ENCODE measurements around the gene CHCHD6. TPM values are rescaled to one million over a fixed set of nuclear protein-coding genes. Genes with fewer than 3 reads are reported as not detected.
A peak's percentile ranks its signal among the peaks of the same experiment; 100 is the strongest.

CHCHD6 gene
- total RNA-seq, 4 donors from 2014 or later = 7.5 to 21.9 (median 16.3) TPM

DNA sequence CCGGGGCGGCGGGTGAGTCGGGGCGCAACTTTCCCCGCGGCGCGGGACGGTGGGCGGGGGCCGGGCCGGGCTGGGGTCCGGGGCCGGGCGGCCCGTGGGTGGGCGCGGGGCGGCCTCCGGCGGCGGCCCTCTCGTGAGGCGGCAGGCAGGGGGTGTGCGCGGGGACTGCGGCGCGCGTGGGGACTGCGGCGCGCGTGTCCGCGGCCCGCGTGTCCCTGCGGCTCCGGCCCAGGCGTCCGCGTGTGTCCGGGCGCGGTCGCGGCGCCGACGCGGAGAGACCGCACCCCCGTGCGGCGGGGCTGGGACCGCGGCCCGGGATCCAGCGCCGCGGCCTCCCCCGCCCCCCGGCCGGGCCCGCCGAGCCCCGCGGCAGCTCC is 279.2 kb downstream of the CHCHD6 start:
- H3K27ac ChIP-seq = peak overlapping the region in 3 of 4 donors; percentile 69 to 93 (median 83)
- DNase-seq = no peak
- H3K27me3 ChIP-seq = peaks cover 0 to 13% (median 0%) of the 10 kb centered on the region in 4 donors
- peak overlapping the region; percentile 60 to 95 (median 68) for H3K4me3 ChIP-seq
- H3K9me3 ChIP-seq = no peaks in the 10 kb centered on the region
- intact Hi-C loops (cut with DNase I) = loop anchor here (5.0 to 10.0 kb wide), 3 partner anchors 231 to 472 kb away; no protein-coding TSS in a partner anchor
- TF ChIP-seq POLR2A (IDR thresholded peaks at IDR 0.05) = no peak
- TF ChIP-seq, protein P1, sequence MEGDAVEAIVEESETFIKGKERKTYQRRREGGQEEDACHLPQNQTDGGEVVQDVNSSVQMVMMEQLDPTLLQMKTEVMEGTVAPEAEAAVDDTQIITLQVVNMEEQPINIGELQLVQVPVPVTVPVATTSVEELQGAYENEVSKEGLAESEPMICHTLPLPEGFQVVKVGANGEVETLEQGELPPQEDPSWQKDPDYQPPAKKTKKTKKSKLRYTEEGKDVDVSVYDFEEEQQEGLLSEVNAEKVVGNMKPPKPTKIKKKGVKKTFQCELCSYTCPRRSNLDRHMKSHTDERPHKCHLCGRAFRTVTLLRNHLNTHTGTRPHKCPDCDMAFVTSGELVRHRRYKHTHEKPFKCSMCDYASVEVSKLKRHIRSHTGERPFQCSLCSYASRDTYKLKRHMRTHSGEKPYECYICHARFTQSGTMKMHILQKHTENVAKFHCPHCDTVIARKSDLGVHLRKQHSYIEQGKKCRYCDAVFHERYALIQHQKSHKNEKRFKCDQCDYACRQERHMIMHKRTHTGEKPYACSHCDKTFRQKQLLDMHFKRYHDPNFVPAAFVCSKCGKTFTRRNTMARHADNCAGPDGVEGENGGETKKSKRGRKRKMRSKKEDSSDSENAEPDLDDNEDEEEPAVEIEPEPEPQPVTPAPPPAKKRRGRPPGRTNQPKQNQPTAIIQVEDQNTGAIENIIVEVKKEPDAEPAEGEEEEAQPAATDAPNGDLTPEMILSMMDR (IDR thresholded peaks at IDR 0.05) = no peak
- no peaks in the 10 kb centered on the region for H3K36me3 ChIP-seq
- H3K4me1 ChIP-seq = peaks cover 23 to 56% (median 23%) of the 10 kb centered on the region in 3 donors
- WGBS, 2 donors = no CpG with 5 or more reads among the region's 70 CpGs

DNA sequence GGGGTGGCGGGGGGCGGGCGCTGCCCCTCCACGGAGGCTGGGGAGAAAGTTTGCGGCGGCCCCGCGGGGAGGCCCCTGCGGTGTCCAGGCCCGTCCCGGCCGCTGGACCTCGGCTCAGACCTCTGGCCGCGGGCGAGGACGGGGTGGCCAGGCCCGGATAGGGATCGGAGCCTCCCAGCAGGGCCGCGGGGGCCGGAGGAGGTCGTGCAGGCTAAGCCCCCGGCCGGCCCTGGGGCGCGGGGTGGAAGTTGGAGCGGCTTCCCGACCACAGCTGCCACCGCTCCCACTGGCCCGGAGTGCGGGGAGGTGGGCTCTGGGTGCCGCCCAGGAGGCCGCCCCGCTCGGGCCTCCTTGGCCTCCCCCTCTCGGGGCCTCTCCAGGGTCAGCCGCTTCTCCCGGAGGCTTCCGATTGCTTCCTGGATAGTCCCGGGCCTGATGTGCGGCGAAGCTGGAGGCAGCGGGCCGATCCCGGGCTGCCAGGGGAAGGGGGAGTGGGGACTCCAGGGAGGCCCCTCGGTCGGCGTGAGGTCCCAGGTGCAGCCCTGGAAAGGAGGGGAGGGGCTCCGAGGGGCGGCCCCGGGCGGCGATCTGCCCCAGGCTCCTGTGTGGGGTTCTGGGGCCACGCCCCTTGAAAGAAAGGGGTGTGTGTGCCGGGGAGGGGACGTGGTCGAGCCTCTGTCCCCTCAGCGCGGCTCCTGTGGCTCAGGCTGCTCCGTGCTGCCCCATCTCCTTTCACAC is 279.8 kb downstream of the CHCHD6 start:
- H3K36me3 ChIP-seq = peaks cover 0 to 5% (median 0%) of the 10 kb centered on the region in 3 donors
- TF ChIP-seq POLR2A (IDR thresholded peaks at IDR 0.05) = no peak
- TF ChIP-seq, protein P1 (IDR thresholded peaks at IDR 0.05) = peak in 1 of 6 experiments; percentile 14
- no peaks in the 10 kb centered on the region for H3K9me3 ChIP-seq
- peak overlapping the region; percentile 60 to 95 (median 68) for H3K4me3 ChIP-seq
- H3K27ac ChIP-seq = peak overlapping the region; percentile 62 to 93 (median 76)
- H3K27me3 ChIP-seq = peaks cover 0 to 13% (median 0%) of the 10 kb centered on the region in 4 donors
- WGBS, 2 donors = 10% methylated on average over 8 of the region's 61 CpGs; no CpG with 5 or more reads in 1 of the 2 donors
- DNase-seq = no peak
- peaks cover 23 to 56% (median 23%) of the 10 kb centered on the region in 3 donors for H3K4me1 ChIP-seq
- intact Hi-C loops (cut with DNase I) = loop anchor here (5.0 to 10.0 kb wide), 3 partner anchors 232 to 471 kb away; no protein-coding TSS in a partner anchor

DNA sequence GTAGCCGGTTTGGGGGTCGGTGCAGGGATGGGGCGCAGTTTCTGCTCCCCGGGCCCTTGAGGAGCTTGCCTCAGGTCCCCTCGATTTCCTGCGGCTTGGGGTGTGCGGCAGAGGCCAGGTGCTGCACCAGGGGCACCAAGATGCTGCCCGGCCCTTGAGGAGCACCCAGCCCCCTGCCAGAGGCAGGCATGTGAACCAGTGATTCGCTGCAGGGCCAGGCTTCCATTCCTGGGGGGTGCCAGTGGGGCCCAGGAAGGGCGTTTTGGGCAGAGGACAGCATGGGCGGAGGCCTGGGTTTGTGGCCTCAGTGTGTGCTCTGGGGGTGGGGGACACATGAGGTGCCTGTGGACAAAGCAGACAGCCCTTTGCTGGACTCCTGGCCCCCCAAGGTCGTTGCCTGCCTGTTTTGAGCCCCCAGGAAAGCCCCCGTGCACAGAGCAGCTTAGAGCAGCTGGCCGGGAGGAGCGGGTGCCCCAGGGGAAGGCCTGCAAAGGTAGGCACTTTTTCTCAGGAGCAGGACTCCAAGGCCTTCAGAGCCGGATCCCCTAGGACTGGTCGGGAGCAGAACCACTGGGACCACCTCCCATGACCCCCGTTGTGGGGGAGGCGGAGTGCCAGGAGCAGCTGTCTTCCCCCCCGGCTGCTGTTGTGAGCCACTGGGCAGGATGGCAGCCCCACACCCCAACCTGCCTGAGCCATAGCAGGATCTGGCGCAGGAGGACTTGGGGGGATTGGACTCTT is 280.5 kb downstream of the CHCHD6 start:
- intact Hi-C loops (cut with DNase I) = loop anchor here (5.0 to 10.0 kb wide), 3 partner anchors 232 to 470 kb away; no protein-coding TSS in a partner anchor
- Histone ChIP-seq H3K4me3 (peak overlapping the region; percentile 60 to 95 (median 68)), H3K9me3 (no peaks in the 10 kb centered on the region), H3K27me3 (peaks cover 0 to 6% (median 0%) of the 10 kb centered on the region in 4 donors), H3K4me1 (peaks cover 23 to 56% (median 23%) of the 10 kb centered on the region in 3 donors), H3K27ac (peak overlapping the region in 2 of 4 donors; percentile 62 to 69), H3K36me3 (peaks cover 0 to 13% (median 0%) of the 10 kb centered on the region in 3 donors)
- no peak for DNase-seq
- TF ChIP-seq POLR2A (IDR thresholded peaks at IDR 0.05) = no peak
- TF ChIP-seq, protein P1 (IDR thresholded peaks at IDR 0.05) = no peak
- whole genome bisulfite sequencing, 2 donors = 10 to 72% methylated on average over 2 to 3 of the region's 21 CpGs

DNA sequence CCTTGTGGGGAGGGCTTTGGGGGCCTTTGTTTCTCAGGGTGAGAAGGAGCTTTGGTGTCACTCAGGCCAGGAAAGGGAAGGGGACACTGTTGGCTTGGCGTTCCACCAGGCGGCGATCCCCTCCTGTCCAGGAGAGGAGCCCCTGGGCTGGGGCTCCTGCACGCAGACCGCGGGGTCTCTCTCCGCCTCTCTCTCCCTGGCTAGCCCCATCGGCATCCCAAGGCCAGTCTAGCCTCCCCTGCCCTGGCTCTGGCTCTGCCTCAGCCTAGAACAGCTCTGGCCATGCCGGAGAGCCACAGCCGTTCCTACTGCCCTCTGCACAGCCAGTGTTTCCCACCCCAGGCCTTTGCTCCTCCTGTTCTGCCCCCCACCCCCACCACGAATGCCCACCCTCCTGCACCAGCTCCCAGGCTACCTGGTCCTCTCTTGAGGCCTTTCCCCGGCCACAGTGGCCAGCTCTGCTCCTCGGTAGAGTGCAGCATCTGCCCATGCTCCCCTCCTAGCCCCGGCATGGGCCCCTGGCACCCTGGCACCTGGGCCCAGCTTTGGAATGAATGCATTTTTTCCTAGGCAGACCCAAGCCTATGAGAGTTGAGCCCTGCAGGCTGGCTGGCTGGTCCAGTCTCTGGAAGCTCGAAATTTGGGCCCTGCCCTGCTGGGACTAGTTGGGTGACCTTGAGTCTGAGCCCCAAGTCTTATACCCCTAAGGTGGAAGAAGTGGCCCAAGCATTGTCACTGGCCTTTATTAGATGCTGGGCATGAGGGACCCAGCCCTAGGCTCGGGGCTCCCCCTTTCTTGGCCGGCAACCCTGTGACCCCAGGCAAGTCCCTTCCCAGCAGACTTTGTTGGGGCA is 281.3 kb downstream of the CHCHD6 start:
- H3K27ac ChIP-seq = peak overlapping the region in 1 of 4 donors; percentile 14
- peaks cover 0 to 3% (median 0%) of the 10 kb centered on the region in 4 donors for H3K27me3 ChIP-seq
- DNase-seq = no peak
- no peak for TF ChIP-seq POLR2A (IDR thresholded peaks at IDR 0.05)
- TF ChIP-seq, protein P1 (IDR thresholded peaks at IDR 0.05) = no peak
- H3K4me3 ChIP-seq = no peak overlapping the region
- WGBS, 2 donors = 81 to 87% methylated on average over 7 to 8 of the region's 17 CpGs
- intact Hi-C loops (cut with DNase I) = loop anchor here (10.0 kb wide), 2 partner anchors 311 to 469 kb away; no protein-coding TSS in a partner anchor
- peaks cover 23 to 59% (median 23%) of the 10 kb centered on the region in 3 donors for H3K4me1 ChIP-seq
- H3K9me3 ChIP-seq = no peaks in the 10 kb centered on the region
- H3K36me3 ChIP-seq = peaks cover 0 to 21% (median 0%) of the 10 kb centered on the region in 3 donors
